A673 (cell line): ENCODE measurements around the gene DDX19B.

ENCODE experiments used
- EZH2 ChIP-seq: fragments of 200-600 bp; sonication (generic); IDR thresholded peaks from 2 replicates; pipeline ENCODE4 v1.6.1; 2017; ENCODE audit warnings: borderline replicate concordance, low read depth, mild to moderate bottlenecking, mixed read lengths, antibody characterized with exemption, low read length; ENCODE audit not compliant: poor library complexity, severe bottlenecking
- TF ChIP-seq, protein P1 (sequence below): fragments of 300-800, 200-600 bp; sonication (generic); conservative IDR thresholded peaks from 2 replicates; pipeline ENCODE4 v1.5.1; 2017; ENCODE audit warnings: low read depth, mild to moderate bottlenecking, antibody characterized with exemption, low read length, moderate library complexity, mixed read lengths

DNA sequence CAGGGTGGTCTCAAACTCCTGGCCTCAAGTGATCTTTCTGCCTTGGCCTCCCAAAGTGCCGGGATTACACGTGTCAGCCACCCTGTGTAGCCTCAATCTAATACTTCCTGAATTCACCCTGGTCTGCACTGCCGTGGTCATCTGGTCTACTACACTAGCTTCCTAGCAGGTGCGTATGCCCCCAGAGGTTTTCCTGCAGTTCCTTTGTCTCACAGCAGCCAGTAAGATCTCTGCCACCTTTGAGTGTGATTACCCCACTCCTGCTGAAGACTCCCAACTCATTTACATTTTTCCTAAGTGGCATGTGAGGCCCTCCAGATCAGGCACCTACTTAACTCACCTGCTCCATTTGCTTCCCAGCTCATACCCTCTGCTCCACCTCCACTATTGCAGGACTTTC lies 42.6 kb downstream of the DDX19B start:
- TF ChIP-seq, protein P1, sequence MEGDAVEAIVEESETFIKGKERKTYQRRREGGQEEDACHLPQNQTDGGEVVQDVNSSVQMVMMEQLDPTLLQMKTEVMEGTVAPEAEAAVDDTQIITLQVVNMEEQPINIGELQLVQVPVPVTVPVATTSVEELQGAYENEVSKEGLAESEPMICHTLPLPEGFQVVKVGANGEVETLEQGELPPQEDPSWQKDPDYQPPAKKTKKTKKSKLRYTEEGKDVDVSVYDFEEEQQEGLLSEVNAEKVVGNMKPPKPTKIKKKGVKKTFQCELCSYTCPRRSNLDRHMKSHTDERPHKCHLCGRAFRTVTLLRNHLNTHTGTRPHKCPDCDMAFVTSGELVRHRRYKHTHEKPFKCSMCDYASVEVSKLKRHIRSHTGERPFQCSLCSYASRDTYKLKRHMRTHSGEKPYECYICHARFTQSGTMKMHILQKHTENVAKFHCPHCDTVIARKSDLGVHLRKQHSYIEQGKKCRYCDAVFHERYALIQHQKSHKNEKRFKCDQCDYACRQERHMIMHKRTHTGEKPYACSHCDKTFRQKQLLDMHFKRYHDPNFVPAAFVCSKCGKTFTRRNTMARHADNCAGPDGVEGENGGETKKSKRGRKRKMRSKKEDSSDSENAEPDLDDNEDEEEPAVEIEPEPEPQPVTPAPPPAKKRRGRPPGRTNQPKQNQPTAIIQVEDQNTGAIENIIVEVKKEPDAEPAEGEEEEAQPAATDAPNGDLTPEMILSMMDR: no peak
- TF ChIP-seq EZH2: no peak
